Mucosa of descending colon (tissue), 3 donors: Measurements from ENCODE around the gene CDC42EP2. TPM values are rescaled to one million over a fixed set of nuclear protein-coding genes. Genes with fewer than 3 reads are reported as not detected.
"Not testable (repeated sequence)": the region's sequence is repeated elsewhere in the genome, so short reads cannot be mapped to it uniquely, and the experiment has no call there.

Experiments
- ATAC-seq: fragments of 200-7000 bp; cut with Tn5 transposase; one replicate; pipeline ENCODE4 v1.9.1; 2020; ENCODE audit warnings: mild to moderate bottlenecking, moderate library complexity
- DNase-seq, 3 donors: peaks; one replicate each; pipeline ENCODE4 v3.0.0-alpha.2; 2020
- H3K36me3 ChIP-seq: fragments of 200-600 bp; one replicate; pipeline ENCODE4 v1.8.0; 2021; ENCODE audit warnings: low read depth, mild to moderate bottlenecking
- H3K4me1 ChIP-seq: fragments of 200-600 bp; one replicate; pipeline ENCODE4 v1.8.0; 2021; ENCODE audit warnings: low read depth, mild to moderate bottlenecking
- H3K4me3 ChIP-seq: fragments of 200-600 bp; one replicate; pipeline ENCODE4 v1.8.0; 2021; ENCODE audit warnings: mild to moderate bottlenecking
- H3K9me3 ChIP-seq: fragments of 200-600 bp; one replicate; pipeline ENCODE4 v1.8.0; 2021; ENCODE audit warnings: mild to moderate bottlenecking
- intact Hi-C, 2 donors: fragments of 100-400 bp; cut with DNase I in 1 of 2; cut with micrococcal nuclease in 1 of 2; formaldehyde crosslinking; loops; one replicate each; pipeline versions ENCODE4 v1.11.0 to v1.11.1; 2022; cut with DNase I, micrococcal nuclease
- total RNA-seq, 3 donors: library from RNA; stranded (reverse); fragmentation: NEBNext Ultra II Directional in 2 of 3; extraction: Animal tissue kit (Norgen Biotek cat#: 25700) in 2 of 3; gene quantifications; one replicate each; pipeline versions ENCODE4 v1.2.1 to v1.2.4, GENCODE V29; 2021 to 2023
- TF ChIP-seq, protein P1 (sequence below): fragments of 200-600 bp; IDR thresholded peaks from one replicate; pipeline ENCODE4 v1.8.0; 2022; ENCODE audit warnings: antibody characterized with exemption, mild to moderate bottlenecking
- donor health status: DM: no; HTN: no; CAD: no; lungs with moderate emphysema.
- donor health status: DM: no; HTN: no; CAD: no.
- donor health status: DM: no; HTN: yes; CAD: no.

The CDC42EP2 gene
- total RNA-seq, 3 donors from 2014 or later = 7.0 to 27.4 (median 11.6) TPM

DNA sequence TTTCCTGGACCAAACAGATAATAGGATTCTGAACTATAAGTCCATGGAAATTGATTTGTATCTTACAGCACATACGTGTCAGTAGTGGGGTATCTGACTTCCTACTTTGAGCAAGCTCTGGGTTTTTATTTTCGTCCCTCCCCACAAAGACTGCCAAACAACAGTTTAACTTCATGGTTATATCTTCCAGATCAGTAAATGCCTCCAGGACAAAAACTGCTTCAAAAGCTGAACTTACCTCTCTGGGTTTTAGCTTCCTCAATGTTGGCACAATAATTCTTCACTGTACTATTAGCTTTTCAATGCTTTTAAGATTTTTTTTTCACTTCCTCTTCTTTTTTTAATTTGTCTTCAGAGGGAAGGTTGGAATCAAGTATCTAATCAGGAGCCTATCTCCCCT lies 14.8 kb downstream of the CDC42EP2 start:
- peaks cover 13% of the 10 kb centered on the region for H3K4me1 ChIP-seq
- H3K9me3 ChIP-seq = no peaks in the 10 kb centered on the region
- no peaks in the 10 kb centered on the region for H3K36me3 ChIP-seq
- no peak overlapping the region for H3K4me3 ChIP-seq
- TF ChIP-seq, protein P1, sequence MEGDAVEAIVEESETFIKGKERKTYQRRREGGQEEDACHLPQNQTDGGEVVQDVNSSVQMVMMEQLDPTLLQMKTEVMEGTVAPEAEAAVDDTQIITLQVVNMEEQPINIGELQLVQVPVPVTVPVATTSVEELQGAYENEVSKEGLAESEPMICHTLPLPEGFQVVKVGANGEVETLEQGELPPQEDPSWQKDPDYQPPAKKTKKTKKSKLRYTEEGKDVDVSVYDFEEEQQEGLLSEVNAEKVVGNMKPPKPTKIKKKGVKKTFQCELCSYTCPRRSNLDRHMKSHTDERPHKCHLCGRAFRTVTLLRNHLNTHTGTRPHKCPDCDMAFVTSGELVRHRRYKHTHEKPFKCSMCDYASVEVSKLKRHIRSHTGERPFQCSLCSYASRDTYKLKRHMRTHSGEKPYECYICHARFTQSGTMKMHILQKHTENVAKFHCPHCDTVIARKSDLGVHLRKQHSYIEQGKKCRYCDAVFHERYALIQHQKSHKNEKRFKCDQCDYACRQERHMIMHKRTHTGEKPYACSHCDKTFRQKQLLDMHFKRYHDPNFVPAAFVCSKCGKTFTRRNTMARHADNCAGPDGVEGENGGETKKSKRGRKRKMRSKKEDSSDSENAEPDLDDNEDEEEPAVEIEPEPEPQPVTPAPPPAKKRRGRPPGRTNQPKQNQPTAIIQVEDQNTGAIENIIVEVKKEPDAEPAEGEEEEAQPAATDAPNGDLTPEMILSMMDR = no peak
- DNase-seq (no peak), ATAC-seq (no peak)
- intact Hi-C loops = no loop called here

DNA sequence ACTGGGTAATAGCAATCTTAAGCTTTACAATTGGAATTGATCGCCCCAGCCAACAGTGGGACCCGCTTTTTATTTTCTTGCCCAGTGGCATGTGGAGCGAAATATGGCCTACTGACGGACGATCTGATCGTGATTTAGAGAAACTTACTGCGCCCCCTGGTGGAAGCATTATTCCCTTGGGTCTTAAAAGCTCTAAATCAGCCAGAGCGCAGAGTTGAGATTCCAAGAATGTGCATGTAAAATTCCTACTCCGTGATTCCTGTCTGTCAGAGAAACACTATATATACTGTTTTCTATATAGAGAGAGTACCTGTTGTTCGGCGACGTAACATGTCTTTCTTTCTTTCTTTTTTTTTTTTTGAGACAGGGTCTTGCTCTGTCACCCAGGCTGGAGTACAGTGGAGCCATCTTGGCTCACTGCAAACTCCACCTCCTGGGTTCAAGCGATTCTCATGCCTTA lies 15.3 kb downstream of the CDC42EP2 start:
- peaks cover 18% of the 10 kb centered on the region for H3K4me1 ChIP-seq
- H3K4me3 ChIP-seq = no peak overlapping the region
- TF ChIP-seq, protein P1 = peak; percentile 26
- DNase-seq (peak in 2 of 3 donors; percentile 32 to 100), ATAC-seq (peak; percentile 58)
- H3K9me3 ChIP-seq = no peaks in the 10 kb centered on the region
- H3K36me3 ChIP-seq = no peaks in the 10 kb centered on the region
- intact Hi-C loops = no loop called here

DNA sequence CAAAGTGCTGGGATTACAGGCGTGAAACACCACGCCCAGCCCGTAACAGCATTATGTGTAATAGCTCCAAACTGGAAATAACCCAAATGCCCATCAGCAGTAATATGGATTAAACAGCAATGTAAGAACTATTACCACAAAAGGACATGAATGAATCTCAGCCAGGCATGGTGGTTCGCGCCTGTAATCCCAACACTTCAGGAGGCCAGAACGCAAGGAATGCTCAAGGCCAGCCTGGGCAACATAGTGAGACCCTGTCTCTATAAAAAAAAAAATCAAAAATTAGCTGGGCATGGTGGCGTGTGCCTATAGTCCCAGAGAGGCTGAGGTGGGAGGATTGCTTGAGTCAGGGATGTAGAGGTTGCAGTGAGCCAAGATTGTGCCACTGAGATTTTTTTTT lies 15.9 kb downstream of the CDC42EP2 start:
- no peaks in the 10 kb centered on the region for H3K9me3 ChIP-seq
- TF ChIP-seq, protein P1 = no peak
- H3K36me3 ChIP-seq = no peaks in the 10 kb centered on the region
- DNase-seq (peak in 1 of 3 donors; percentile 12), ATAC-seq (no peak)
- H3K4me1 ChIP-seq = peaks cover 19% of the 10 kb centered on the region
- intact Hi-C loops = no loop called here
- no peak overlapping the region for H3K4me3 ChIP-seq

DNA sequence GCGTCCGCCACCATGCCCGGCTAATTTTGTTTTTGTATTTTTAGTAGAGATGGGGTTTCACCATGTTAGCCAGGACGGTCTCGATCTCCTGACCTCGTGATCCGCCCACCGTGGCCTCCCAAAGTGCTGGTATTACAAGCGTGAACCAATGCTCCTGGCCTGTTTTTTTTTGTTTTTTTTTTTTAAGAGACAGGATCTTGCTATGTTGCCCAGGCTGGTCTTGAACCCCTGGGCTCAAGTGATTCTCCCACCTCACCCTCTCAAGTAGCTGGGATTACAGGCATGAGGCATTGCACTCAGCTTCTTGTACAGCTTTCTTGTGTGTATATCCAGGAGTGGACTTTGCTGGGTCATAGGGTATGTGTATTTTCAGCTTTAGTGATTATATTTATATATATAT lies 17.9 kb downstream of the CDC42EP2 start:
- H3K9me3 ChIP-seq, H3K36me3 ChIP-seq, H3K4me3 ChIP-seq, intact Hi-C loops, ATAC-seq: not testable (repeated sequence)
- DNase-seq = peak in 1 of 3 donors; percentile 34
- peaks cover 15% of the 10 kb centered on the region for H3K4me1 ChIP-seq

DNA sequence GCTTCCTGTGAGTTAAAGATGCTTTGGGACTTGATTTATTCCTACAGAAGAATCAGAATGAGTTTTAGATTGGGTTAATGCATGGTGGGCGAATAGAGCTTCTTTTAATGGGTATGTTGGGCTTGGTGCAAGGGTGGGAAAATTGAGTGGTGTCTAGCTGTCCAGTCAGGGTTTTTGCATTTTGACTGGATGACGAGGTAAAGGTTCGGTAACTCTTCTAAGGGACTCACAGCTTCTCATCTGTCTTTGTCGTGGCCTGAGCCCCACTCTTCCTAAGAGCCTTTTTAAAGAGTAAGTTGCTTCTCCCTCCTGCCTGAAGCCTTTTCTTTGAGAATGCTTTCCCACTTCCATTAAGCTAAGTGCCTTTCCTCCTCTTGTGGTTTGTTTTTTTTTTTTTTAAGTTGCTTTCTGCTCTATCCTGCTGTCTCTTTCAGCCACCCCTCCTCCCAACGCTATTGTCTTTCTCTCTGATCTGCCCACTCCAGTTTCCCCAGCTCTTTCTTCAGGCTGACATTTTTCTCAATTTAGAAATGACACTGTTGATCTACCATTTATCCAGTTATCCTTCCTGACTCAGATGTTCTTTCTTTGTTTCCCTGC lies 20.1 kb downstream of the CDC42EP2 start:
- Histone ChIP-seq H3K9me3 (no peaks in the 10 kb centered on the region), H3K4me3 (no peak overlapping the region), H3K4me1 (peaks cover 9% of the 10 kb centered on the region), H3K36me3 (no peaks in the 10 kb centered on the region)
- intact Hi-C loops = no loop called here
- TF ChIP-seq, protein P1 = no peak
- ATAC-seq (no peak), DNase-seq (no peak)

DNA sequence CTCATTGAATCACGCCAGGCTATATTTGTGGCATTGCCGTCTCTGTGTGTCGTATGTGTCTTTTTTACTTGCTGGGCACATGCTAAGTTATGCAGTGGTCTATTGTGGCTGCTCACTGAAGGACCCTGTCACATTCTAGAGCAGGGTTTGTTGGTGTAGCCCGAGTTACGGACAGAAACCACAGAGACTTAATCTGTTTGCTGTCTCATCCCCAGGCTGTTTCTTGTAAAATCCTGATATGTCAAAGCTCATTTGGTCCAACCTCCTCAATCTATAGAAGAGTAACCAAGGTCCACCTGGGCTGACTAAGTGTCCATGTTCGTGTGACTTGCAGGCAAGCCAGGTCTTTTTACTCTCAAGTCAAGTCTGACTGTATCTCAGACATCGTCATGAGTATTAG lies 24.0 kb downstream of the CDC42EP2 start:
- no peak overlapping the region for H3K4me3 ChIP-seq
- TF ChIP-seq, protein P1 = no peak
- H3K9me3 ChIP-seq = no peaks in the 10 kb centered on the region
- intact Hi-C loops = no loop called here
- H3K36me3 ChIP-seq = peaks cover 12% of the 10 kb centered on the region
- peaks cover 9% of the 10 kb centered on the region for H3K4me1 ChIP-seq
- DNase-seq (no peak), ATAC-seq (no peak)
